Activated CD8-positive, alpha-beta memory T cell treated with anti-CD3 and anti-CD28 coated beads, Interleukin-2, amount 10 ng/mL, durations not matched to agents 7 days and 5 days (primary cell): ENCODE measurements around the gene PRSS1. TPM values are rescaled to one million over a fixed set of nuclear protein-coding genes. Genes with fewer than 3 reads are reported as not detected.

ENCODE experiments used
- ATAC-seq: fragments of 150-1000 bp; cut with Tn5 transposase; one replicate; pipeline ENCODE4 v1.10.0; 2021; ENCODE audit warnings: moderate library complexity
- CTCF ChIA-PET: fragments of 350-600 bp; sonication (Branson Sonifier 250); formaldehyde crosslinking; loops from one replicate; lab custom pipeline; 2021; ENCODE audit warnings: antibody characterized with exemption; lab: Charles Lee
- DNase-seq: peaks from one replicate; pipeline ENCODE4 v3.0.0-alpha.2; 2020
- H3K27ac Mint-ChIP-seq: one replicate; pipeline ENCODE4 v1.8.0; 2021; ENCODE audit warnings: mild to moderate bottlenecking, mixed read lengths
- H3K27me3 Mint-ChIP-seq: one replicate; pipeline ENCODE4 v1.8.0; 2021; ENCODE audit warnings: mixed read lengths
- H3K36me3 Mint-ChIP-seq: one replicate; pipeline ENCODE4 v1.8.0; 2021; ENCODE audit warnings: mild to moderate bottlenecking, mixed read lengths
- H3K4me1 Mint-ChIP-seq: one replicate; pipeline ENCODE4 v1.8.0; 2021; ENCODE audit warnings: mixed read lengths
- H3K4me3 Mint-ChIP-seq: one replicate; pipeline ENCODE4 v1.8.0; 2021; ENCODE audit warnings: mild to moderate bottlenecking, moderate library complexity, mixed read lengths
- H3K9me3 Mint-ChIP-seq: one replicate; pipeline ENCODE4 v1.8.0; 2022; ENCODE audit warnings: low read depth, mixed read lengths
- total RNA-seq, 2 experiments: library from RNA; stranded (reverse); gene quantifications; one replicate each; pipeline ENCODE4 v1.2.3, GENCODE V29; 2021

Gene PRSS1
- total RNA-seq, 2 experiments from 2014 or later = not detected

- H3K9me3 Mint-ChIP-seq = no peaks in the 10 kb centered on the region
- peaks cover 37% of the 10 kb centered on the region for H3K36me3 Mint-ChIP-seq
- peak overlapping the region; percentile 71 for H3K4me3 Mint-ChIP-seq
- ATAC-seq = peak; percentile 85
- peaks cover 24% of the 10 kb centered on the region for H3K4me1 Mint-ChIP-seq
- peak overlapping the region; percentile 91 for H3K27ac Mint-ChIP-seq
- H3K27me3 Mint-ChIP-seq = no peaks in the 10 kb centered on the region
- CTCF ChIA-PET = interaction anchor here (0.7 to 6.1 kb wide), 4 partner anchors 12 to 151 kb away, joined by 3 to 103 read pairs (median 42); no protein-coding TSS in a partner anchor
- peak; percentile 89 for DNase-seq
Observed at GRCh38 chr7:142785841-142786250, 36.6 kb downstream of the PRSS1 start.

GRCh38 chr7:142787034-142787768 is 37.9 kb downstream of the PRSS1 start:
- ATAC-seq = no peak
- Mint-ChIP-seq H3K9me3 (no peaks in the 10 kb centered on the region), H3K27ac (peak overlapping the region; percentile 97), H3K4me3 (peak overlapping the region; percentile 99), H3K4me1 (peaks cover 29% of the 10 kb centered on the region), H3K36me3 (peaks cover 48% of the 10 kb centered on the region), H3K27me3 (no peaks in the 10 kb centered on the region)
- CTCF ChIA-PET = interaction anchor here (0.9 to 5.1 kb wide), 5 partner anchors 9 to 171 kb away, joined by 3 to 39 read pairs (median 4); no protein-coding TSS in a partner anchor
- no peak for DNase-seq

- Mint-ChIP-seq H3K9me3 (no peaks in the 10 kb centered on the region), H3K4me1 (peaks cover 31% of the 10 kb centered on the region), H3K27me3 (no peaks in the 10 kb centered on the region), H3K27ac (peak overlapping the region; percentile 97), H3K4me3 (peak overlapping the region; percentile 99), H3K36me3 (peaks cover 54% of the 10 kb centered on the region)
- DNase-seq (no peak), ATAC-seq (no peak)
- CTCF ChIA-PET = interaction anchor here (0.9 to 5.1 kb wide), 5 partner anchors 9 to 172 kb away, joined by 3 to 39 read pairs (median 4); no protein-coding TSS in a partner anchor
Observed at GRCh38 chr7:142787783-142788182, 38.5 kb downstream of the PRSS1 start.

GRCh38 chr7:142788303-142789289 is 39.3 kb downstream of the PRSS1 start:
- H3K36me3 Mint-ChIP-seq = peaks cover 60% of the 10 kb centered on the region
- no peak for ATAC-seq
- CTCF ChIA-PET = interaction anchor here (0.9 to 5.1 kb wide), 7 partner anchors 8 to 173 kb away, joined by 3 to 39 read pairs (median 4); no protein-coding TSS in a partner anchor
- no peak for DNase-seq
- H3K27ac Mint-ChIP-seq = peak overlapping the region; percentile 97
- peak overlapping the region; percentile 99 for H3K4me3 Mint-ChIP-seq
- no peaks in the 10 kb centered on the region for H3K9me3 Mint-ChIP-seq
- H3K27me3 Mint-ChIP-seq = no peaks in the 10 kb centered on the region
- H3K4me1 Mint-ChIP-seq = peaks cover 33% of the 10 kb centered on the region

GRCh38 chr7:142789441-142789840 is 40.2 kb downstream of the PRSS1 start:
- no peak for DNase-seq
- H3K36me3 Mint-ChIP-seq = peaks cover 65% of the 10 kb centered on the region
- H3K27ac Mint-ChIP-seq = peak overlapping the region; percentile 97
- H3K4me3 Mint-ChIP-seq = peak overlapping the region; percentile 99
- CTCF ChIA-PET = interaction anchor here (1.4 to 5.1 kb wide), 3 partner anchors 9 to 76 kb away, joined by 3 to 39 read pairs (median 9); no protein-coding TSS in a partner anchor
- H3K27me3 Mint-ChIP-seq = no peaks in the 10 kb centered on the region
- H3K4me1 Mint-ChIP-seq = peaks cover 38% of the 10 kb centered on the region
- no peak for ATAC-seq
- H3K9me3 Mint-ChIP-seq = no peaks in the 10 kb centered on the region

- Mint-ChIP-seq H3K27me3 (no peaks in the 10 kb centered on the region), H3K27ac (peak overlapping the region; percentile 97), H3K9me3 (no peaks in the 10 kb centered on the region), H3K4me1 (peaks cover 42% of the 10 kb centered on the region), H3K36me3 (peaks cover 65% of the 10 kb centered on the region), H3K4me3 (peak overlapping the region; percentile 99)
- CTCF ChIA-PET = interaction anchor here (1.4 to 5.1 kb wide), 3 partner anchors 8 to 77 kb away, joined by 3 to 39 read pairs (median 9); no protein-coding TSS in a partner anchor
- ATAC-seq (no peak), DNase-seq (no peak)
Observed at GRCh38 chr7:142790056-142790455, 40.8 kb downstream of the PRSS1 start.

GRCh38 chr7:142790555-142790954 is 41.3 kb downstream of the PRSS1 start:
- Mint-ChIP-seq H3K9me3 (no peaks in the 10 kb centered on the region), H3K36me3 (peaks cover 65% of the 10 kb centered on the region), H3K4me1 (peaks cover 46% of the 10 kb centered on the region), H3K27ac (peak overlapping the region; percentile 97), H3K27me3 (no peaks in the 10 kb centered on the region), H3K4me3 (peak overlapping the region; percentile 99)
- ATAC-seq (no peak), DNase-seq (no peak)
- CTCF ChIA-PET = interaction anchor here (2.5 to 5.1 kb wide), 2 partner anchors 8 to 19 kb away, joined by 9 to 39 read pairs; no protein-coding TSS in a partner anchor

- H3K27me3 Mint-ChIP-seq = no peaks in the 10 kb centered on the region
- peaks cover 70% of the 10 kb centered on the region for H3K36me3 Mint-ChIP-seq
- peaks cover 48% of the 10 kb centered on the region for H3K4me1 Mint-ChIP-seq
- H3K9me3 Mint-ChIP-seq = no peaks in the 10 kb centered on the region
- CTCF ChIA-PET = interaction anchor here (5.1 kb wide), 1 partner anchor 18 kb away, joined by 39 read pairs; no protein-coding TSS in a partner anchor
- DNase-seq = no peak
- peak overlapping the region; percentile 92 for H3K27ac Mint-ChIP-seq
- peak overlapping the region; percentile 99 for H3K4me3 Mint-ChIP-seq
- no peak for ATAC-seq
Observed at GRCh38 chr7:142791502-142791901, 42.2 kb downstream of the PRSS1 start.

- peaks cover 48% of the 10 kb centered on the region for H3K4me1 Mint-ChIP-seq
- DNase-seq (no peak), ATAC-seq (no peak)
- H3K27me3 Mint-ChIP-seq = no peaks in the 10 kb centered on the region
- H3K27ac Mint-ChIP-seq = peak overlapping the region; percentile 92
- peak overlapping the region; percentile 99 for H3K4me3 Mint-ChIP-seq
- no peaks in the 10 kb centered on the region for H3K9me3 Mint-ChIP-seq
- CTCF ChIA-PET = interaction anchor here (0.8 to 5.1 kb wide), 2 partner anchors 18 to 20 kb away, joined by 3 to 39 read pairs; no protein-coding TSS in a partner anchor
- H3K36me3 Mint-ChIP-seq = peaks cover 72% of the 10 kb centered on the region
Observed at GRCh38 chr7:142792129-142792528, 42.9 kb downstream of the PRSS1 start.

GRCh38 chr7:142792593-142792992 is 43.3 kb downstream of the PRSS1 start:
- Mint-ChIP-seq H3K9me3 (no peaks in the 10 kb centered on the region), H3K36me3 (peaks cover 73% of the 10 kb centered on the region), H3K4me1 (peaks cover 48% of the 10 kb centered on the region), H3K4me3 (peak overlapping the region; percentile 99), H3K27me3 (no peaks in the 10 kb centered on the region), H3K27ac (peak overlapping the region; percentile 92)
- ATAC-seq (no peak), DNase-seq (no peak)
- CTCF ChIA-PET = interaction anchor here (0.8 kb wide), 1 partner anchor 19 kb away, joined by 3 read pairs; no protein-coding TSS in a partner anchor

GRCh38 chr7:142793156-142793555 is 43.9 kb downstream of the PRSS1 start:
- DNase-seq (no peak), ATAC-seq (no peak)
- Mint-ChIP-seq H3K9me3 (no peaks in the 10 kb centered on the region), H3K4me3 (peak overlapping the region; percentile 29), H3K36me3 (peaks cover 73% of the 10 kb centered on the region), H3K4me1 (peaks cover 48% of the 10 kb centered on the region), H3K27ac (peak overlapping the region; percentile 92), H3K27me3 (no peaks in the 10 kb centered on the region)
- CTCF ChIA-PET = interaction anchor here (0.8 to 1.2 kb wide), 3 partner anchors 10 to 19 kb away, joined by 3 read pairs; no protein-coding TSS in a partner anchor

- CTCF ChIA-PET = interaction anchor here (7.0 kb wide), 1 partner anchor 14 kb away, joined by 127 read pairs; no protein-coding TSS in a partner anchor
Observed at GRCh38 chr7:142795339-142795863, 46.1 kb downstream of the PRSS1 start.

More at GRCh38 chr7:142795339-142795863, 46.1 kb downstream of the PRSS1 start:
- peaks cover 67% of the 10 kb centered on the region for H3K4me1 Mint-ChIP-seq
- peak overlapping the region; percentile 92 for H3K27ac Mint-ChIP-seq
- no peaks in the 10 kb centered on the region for H3K27me3 Mint-ChIP-seq
- H3K36me3 Mint-ChIP-seq = peaks cover 73% of the 10 kb centered on the region
- H3K4me3 Mint-ChIP-seq = peak overlapping the region; percentile 100
- ATAC-seq (no peak), DNase-seq (peak; percentile 73)
- H3K9me3 Mint-ChIP-seq = no peaks in the 10 kb centered on the region
